ENCODE measurements around the gene PHKG1.
"Not testable (repeated sequence)": the region's sequence is repeated elsewhere in the genome, so short reads cannot be mapped to it uniquely, and the experiment has no call there.

- TF ChIP-seq, protein P1, sequence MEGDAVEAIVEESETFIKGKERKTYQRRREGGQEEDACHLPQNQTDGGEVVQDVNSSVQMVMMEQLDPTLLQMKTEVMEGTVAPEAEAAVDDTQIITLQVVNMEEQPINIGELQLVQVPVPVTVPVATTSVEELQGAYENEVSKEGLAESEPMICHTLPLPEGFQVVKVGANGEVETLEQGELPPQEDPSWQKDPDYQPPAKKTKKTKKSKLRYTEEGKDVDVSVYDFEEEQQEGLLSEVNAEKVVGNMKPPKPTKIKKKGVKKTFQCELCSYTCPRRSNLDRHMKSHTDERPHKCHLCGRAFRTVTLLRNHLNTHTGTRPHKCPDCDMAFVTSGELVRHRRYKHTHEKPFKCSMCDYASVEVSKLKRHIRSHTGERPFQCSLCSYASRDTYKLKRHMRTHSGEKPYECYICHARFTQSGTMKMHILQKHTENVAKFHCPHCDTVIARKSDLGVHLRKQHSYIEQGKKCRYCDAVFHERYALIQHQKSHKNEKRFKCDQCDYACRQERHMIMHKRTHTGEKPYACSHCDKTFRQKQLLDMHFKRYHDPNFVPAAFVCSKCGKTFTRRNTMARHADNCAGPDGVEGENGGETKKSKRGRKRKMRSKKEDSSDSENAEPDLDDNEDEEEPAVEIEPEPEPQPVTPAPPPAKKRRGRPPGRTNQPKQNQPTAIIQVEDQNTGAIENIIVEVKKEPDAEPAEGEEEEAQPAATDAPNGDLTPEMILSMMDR (IDR thresholded peaks at IDR 0.05 in 2 of 3, conservative IDR thresholded peaks at IDR 0.05 in 1 of 3; ENCODE audit: control insufficient read depth in 2 of 3, extremely low read depth in 1 of 3, insufficient read depth in 1 of 3, low read depth in 3 of 3, low read length in 3 of 3): not testable (repeated sequence)
- not testable (repeated sequence) for TF ChIP-seq PKNOX1 (IDR thresholded peaks at IDR 0.05); EZH2 (IDR thresholded peaks at IDR 0.05; ENCODE audit: borderline replicate concordance, control insufficient read depth, low read depth, low read length); POLR2AphosphoS2 (IDR thresholded peaks at IDR 0.05; ENCODE audit: low read depth, low read length)
Measured at GRCh38 chr7:56104138-56104537, 11.4 kb upstream of the PHKG1 start.
